ENCODE measurements around the gene CYP2U1.

The CYP2U1 gene

DNA sequence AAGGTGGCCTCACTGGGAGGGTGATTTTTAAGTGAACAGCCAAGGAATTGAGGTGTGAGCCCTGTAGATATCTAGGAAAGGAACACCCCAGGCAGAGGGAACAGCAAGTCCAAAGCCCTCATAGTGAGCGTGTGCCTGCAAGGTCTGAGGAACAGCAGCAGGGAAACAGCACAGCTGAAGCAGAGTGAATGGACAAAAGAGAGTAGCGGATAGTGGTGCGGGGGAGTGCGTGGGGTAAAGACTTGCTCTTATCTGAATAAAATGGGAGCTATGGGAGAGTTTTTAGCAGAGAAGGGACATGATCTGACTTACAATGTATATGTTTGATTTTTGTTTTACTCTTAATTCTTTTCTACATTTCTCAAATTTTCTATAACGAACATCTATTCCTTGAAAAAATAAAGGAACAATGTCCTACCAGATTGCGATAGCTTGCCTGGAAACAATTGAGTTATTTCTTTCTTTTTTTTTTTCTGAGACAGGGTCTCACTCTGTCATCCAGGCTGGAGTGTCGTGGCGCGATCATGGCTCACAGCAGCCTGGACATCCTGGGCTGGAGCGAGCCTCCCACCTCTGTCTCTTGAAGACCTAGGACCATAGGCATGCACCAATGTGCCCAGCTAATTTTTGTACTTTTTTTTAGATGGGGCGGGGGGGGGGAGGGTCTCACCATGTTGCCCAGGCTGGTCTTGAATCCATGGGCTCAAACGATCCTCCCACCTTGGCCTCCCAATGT is 38.9 kb downstream of the CYP2U1 start:
- DNase-seq: no peak
- in situ Hi-C loops (cut with HindIII; ENCODE audit: low pct_ligation_motif_present, low pct_unique_long_range_greater_than_20kb, low sequenced_read_pairs): no loop called here

- in situ Hi-C loops (cut with HindIII; ENCODE audit: low pct_ligation_motif_present, low pct_unique_long_range_greater_than_20kb, low sequenced_read_pairs): no loop called here
- DNase-seq: no peak
Measured at GRCh38 chr4:107972605-107973004, 41.3 kb downstream of the CYP2U1 start.

- DNase-seq: no peak
- in situ Hi-C loops (cut with HindIII; ENCODE audit: low pct_ligation_motif_present, low pct_unique_long_range_greater_than_20kb, low sequenced_read_pairs): no loop called here
Measured at GRCh38 chr4:107974523-107974922, 43.2 kb downstream of the CYP2U1 start.

DNA sequence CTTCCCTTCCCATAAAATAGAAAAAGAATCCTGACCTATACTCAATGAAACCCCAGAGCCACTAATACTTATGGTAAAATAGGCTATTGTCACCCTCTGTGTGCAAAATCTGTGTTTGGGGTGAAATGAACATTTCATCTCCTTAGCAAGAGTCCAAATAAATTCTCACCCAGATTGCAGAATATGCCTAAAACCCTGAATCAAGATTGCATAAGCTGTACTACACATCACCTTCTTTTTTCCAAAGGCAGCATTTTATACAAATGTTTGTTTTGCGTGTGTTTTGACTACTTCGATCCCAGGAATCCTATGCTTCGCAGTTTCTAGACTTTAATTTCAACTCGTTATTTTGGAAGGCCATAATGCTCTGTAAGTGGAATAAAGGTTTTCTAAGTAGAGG is 46.1 kb downstream of the CYP2U1 start:
- in situ Hi-C loops (cut with HindIII; ENCODE audit: low pct_ligation_motif_present, low pct_unique_long_range_greater_than_20kb, low sequenced_read_pairs): no loop called here
- DNase-seq: no peak

GRCh38 chr4:107977966-107978705 is 46.8 kb downstream of the CYP2U1 start:
- no peak for DNase-seq
- in situ Hi-C loops (cut with HindIII; ENCODE audit: low pct_ligation_motif_present, low pct_unique_long_range_greater_than_20kb, low sequenced_read_pairs): no loop called here

DNA sequence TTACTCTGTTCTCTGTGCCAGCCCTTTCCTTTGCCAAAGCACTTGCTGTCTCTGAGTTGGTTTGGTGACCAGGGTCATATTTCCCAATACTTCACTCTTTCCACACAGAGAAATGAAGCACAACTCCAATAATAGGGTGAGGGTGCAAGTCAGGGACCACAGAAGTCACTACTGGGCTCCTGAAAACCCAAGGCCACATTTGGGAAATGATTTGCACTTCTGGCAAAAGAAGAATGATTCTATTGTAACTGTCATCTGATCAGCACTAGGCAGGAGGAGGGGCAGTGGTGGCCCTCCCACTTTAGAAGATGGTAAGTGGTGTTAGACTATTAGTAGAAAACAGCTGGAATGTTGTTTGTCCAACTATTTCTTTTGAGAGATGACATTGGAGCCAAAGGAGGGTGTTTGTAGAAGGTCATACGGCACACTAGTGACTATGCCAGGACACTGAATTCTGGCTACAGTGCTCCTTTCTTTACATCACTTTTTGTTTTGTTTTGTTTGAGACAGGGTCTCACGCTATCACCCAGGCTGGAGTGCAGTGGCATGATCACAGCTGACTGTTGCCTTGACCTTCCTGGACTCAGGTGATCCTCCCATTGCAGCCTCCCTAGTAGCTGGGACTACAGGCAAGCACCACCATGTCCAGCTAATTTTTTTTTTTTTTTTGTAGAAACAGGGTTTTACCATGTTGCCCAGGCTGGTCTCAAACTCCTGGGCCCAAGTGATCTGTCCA is 47.5 kb downstream of the CYP2U1 start:
- in situ Hi-C loops (cut with HindIII; ENCODE audit: low pct_ligation_motif_present, low pct_unique_long_range_greater_than_20kb, low sequenced_read_pairs): no loop called here
- DNase-seq: no peak

GRCh38 chr4:107987916-107988762 is 56.8 kb downstream of the CYP2U1 start:
- DNase-seq: no peak

GRCh38 chr4:107988763-107989035 is 57.4 kb downstream of the CYP2U1 start:
- no peak for DNase-seq
- in situ Hi-C loops (cut with HindIII; ENCODE audit: low pct_ligation_motif_present, low pct_unique_long_range_greater_than_20kb, low sequenced_read_pairs): no loop called here

More at GRCh38 chr4:107987916-107988762, 56.8 kb downstream of the CYP2U1 start:
- in situ Hi-C loops (cut with HindIII; ENCODE audit: low pct_ligation_motif_present, low pct_unique_long_range_greater_than_20kb, low sequenced_read_pairs): no loop called here

DNA sequence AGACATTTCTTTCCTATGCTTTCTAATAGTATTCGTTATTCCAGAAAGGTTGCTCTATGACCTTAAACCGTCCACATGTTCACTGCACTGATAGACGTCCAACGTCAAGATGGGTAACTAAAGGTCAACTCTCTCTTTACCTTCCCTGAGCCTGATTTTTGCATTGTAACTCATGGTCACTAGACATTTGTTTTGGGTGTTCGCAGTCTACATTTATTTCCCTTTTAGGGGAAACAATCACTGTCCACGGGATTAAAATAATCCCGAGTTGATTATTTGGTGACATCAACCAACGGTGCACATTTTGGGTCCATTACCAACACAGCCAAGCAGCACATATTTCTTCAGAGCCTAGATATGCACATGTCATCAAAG is 57.8 kb downstream of the CYP2U1 start:
- DNase-seq: no peak
- in situ Hi-C loops (cut with HindIII; ENCODE audit: low pct_ligation_motif_present, low pct_unique_long_range_greater_than_20kb, low sequenced_read_pairs): no loop called here

- DNase-seq: peak; percentile 89
- in situ Hi-C loops (cut with HindIII; ENCODE audit: low pct_ligation_motif_present, low pct_unique_long_range_greater_than_20kb, low sequenced_read_pairs): no loop called here
Measured at GRCh38 chr4:107989537-107990386, 58.4 kb downstream of the CYP2U1 start, which contains the start of gene HADH. TSS of gene HADH (plus strand) at chr4:107989889. CDS start at chr4:107989933, 44 bp downstream.

GRCh38 chr4:107991945-107992630 is 60.7 kb downstream of the CYP2U1 start:
- in situ Hi-C loops (cut with HindIII; ENCODE audit: low pct_ligation_motif_present, low pct_unique_long_range_greater_than_20kb, low sequenced_read_pairs): no loop called here

DNA sequence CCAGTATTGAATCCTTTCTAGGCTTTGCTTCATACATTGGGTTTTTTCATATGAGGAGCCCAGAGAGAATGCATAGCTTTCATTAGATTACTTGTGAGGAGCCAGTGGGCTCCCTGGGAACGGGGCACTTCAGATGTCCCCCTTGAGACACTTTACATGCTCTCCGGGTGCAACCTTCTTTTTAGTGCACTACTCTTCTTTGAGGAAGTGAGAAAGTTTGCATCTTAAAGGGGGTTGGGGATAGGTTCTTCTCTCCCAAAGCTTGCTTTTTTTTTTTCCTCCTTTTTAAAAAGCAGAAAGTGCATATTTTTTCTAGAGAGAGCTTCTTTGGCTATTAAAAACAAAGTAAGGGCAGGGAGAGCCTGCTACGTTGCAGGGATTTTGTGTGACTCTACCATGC is 62.6 kb downstream of the CYP2U1 start:
- in situ Hi-C loops (cut with HindIII; ENCODE audit: low pct_ligation_motif_present, low pct_unique_long_range_greater_than_20kb, low sequenced_read_pairs): no loop called here
- no peak for DNase-seq

More at GRCh38 chr4:107991945-107992630, 60.7 kb downstream of the CYP2U1 start:
- no peak for DNase-seq

- DNase-seq: no peak
Measured at GRCh38 chr4:107994894-107995293, 63.5 kb downstream of the CYP2U1 start.

DNA sequence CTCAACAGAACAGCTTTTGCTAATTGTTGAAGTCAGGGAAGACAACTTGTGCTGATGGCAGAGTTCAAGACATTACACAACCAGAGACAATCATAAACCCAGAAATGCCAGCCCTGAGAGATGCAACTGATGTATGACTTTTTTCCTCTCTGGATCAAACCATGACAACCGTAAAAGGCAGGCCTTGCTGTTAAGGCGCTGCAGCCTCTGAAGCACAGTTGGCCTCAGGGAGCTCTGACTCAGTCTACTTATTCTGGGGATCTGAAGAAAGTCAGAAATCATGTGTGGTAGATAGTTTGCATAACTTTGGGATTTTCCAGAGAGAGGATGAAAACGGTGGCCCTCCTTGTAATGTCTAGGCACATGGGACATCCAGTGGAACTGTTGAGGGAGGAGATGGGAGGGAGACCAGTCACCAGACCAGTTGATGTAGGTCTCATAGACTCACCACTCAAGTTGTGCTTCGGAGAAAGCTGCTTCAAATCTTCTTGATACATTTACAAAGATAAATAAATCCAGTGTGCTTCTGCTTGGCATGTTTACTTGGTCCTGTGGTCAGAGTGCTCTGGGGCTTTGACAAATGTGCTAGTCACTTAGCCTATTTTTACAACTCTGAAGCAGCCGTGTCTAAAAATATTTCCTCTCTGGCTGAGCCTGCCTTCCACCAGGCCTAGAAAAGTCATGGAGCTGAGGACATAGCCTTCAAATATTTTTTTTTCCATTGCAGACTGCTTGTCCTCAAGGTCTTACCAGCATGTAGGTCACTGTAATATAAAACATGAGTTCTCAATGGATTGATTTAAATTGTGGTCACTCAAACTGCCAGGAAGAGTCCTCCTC is 65.8 kb downstream of the CYP2U1 start:
- in situ Hi-C loops (cut with HindIII; ENCODE audit: low pct_ligation_motif_present, low pct_unique_long_range_greater_than_20kb, low sequenced_read_pairs): no loop called here
- DNase-seq: no peak

More at GRCh38 chr4:107994894-107995293, 63.5 kb downstream of the CYP2U1 start:
- in situ Hi-C loops (cut with HindIII; ENCODE audit: low pct_ligation_motif_present, low pct_unique_long_range_greater_than_20kb, low sequenced_read_pairs): no loop called here

DNA sequence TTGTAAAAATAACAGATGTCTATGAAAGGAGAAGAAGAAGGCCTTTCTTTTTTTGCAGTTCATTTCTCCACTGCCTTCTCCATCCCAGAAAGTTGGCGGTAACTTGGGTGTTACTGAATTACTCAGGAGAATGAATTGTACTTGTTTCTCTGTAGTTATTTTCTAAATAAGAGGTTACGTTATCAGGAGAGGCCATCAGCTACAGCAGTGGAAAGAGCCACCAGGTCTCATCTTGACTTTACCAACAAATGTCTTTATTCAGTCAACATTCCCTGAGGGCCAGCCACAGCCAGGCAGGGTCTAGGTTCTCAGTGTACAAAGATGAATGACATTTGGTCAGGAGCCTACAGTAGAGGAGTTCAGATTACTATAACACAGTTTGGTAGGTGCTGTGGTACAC is 66.4 kb downstream of the CYP2U1 start:
- no peak for DNase-seq
- in situ Hi-C loops (cut with HindIII; ENCODE audit: low pct_ligation_motif_present, low pct_unique_long_range_greater_than_20kb, low sequenced_read_pairs): no loop called here

DNA sequence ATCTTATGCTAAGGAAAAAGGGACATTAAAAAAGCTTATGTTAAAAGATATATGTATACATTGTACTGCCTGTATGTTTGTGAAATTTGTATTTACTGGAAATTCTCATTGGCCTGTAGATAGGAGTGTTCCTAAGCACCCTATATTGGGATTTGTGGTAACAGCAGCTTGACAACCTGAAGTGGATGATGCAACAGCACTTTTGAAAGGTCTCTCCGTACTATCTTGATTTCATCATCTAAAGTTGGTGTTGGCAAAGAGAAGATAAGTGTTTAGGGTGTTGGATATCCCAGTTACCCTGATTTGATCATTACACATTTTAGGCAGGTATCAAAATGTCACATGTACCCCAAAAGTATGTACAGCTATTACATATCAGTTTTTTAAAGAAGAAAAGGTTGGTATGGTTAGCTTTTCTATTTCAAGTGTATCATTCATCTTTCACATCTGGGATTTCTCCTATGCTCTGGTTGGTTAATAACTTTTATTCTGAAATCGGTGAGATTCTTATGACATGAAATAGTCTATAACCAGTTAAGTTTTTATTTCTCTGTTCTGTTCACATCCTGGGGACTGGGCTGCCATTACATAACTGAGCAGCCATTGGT is 68.7 kb downstream of the CYP2U1 start:
- in situ Hi-C loops (cut with HindIII; ENCODE audit: low pct_ligation_motif_present, low pct_unique_long_range_greater_than_20kb, low sequenced_read_pairs): no loop called here
- no peak for DNase-seq
